Sigmoid colon (tissue), 7 donors: Measurements from ENCODE around the gene CBARP. TPM values are rescaled to one million over a fixed set of nuclear protein-coding genes. Genes with fewer than 3 reads are reported as not detected.

Source experiments
- DNase-seq: peaks from one replicate; pipeline ENCODE4 v3.0.0-alpha.2; 2019
- H3K27ac ChIP-seq, 4 donors: fragments of 200-600 bp; sonication (generic); one replicate each; pipeline ENCODE4 v1.5.1; 2016 to 2019; ENCODE audit warnings: mild to moderate bottlenecking in 1 of 4
- H3K27me3 ChIP-seq, 3 donors: fragments of 200-600 bp; sonication (generic); one replicate each; pipeline ENCODE4 v1.5.1; 2019; ENCODE audit warnings: mild to moderate bottlenecking in 1 of 3
- H3K36me3 ChIP-seq, 4 donors: fragments of 200-600 bp; sonication (generic); one replicate each; pipeline ENCODE4 v1.5.1; 2016 to 2019
- H3K4me1 ChIP-seq, 4 donors: fragments of 200-600 bp; sonication (generic); one replicate each; pipeline ENCODE4 v1.5.1; 2017 to 2019
- H3K4me3 ChIP-seq, 4 donors: fragments of 200-600 bp; sonication (generic); one replicate each; pipeline ENCODE4 v1.5.1; 2017 to 2019; ENCODE audit warnings: mild to moderate bottlenecking in 2 of 4, moderate library complexity in 1 of 4
- H3K9me3 ChIP-seq, 4 donors: fragments of 200-600 bp in 3 of 4; sonication (generic) in 3 of 4; one replicate each; pipeline versions ENCODE4 v1.5.1 to v1.6.1; 2013 to 2019
- EP300 ChIP-seq, 4 donors: sonication (generic); formaldehyde crosslinking; IDR thresholded peaks; one replicate each; pipeline ENCODE4 v1.6.1; 2017; ENCODE audit warnings: antibody characterized with exemption in 4 of 4
- POLR2A ChIP-seq, 2 donors: fragments of 450-650 bp; IDR thresholded peaks; one replicate each; pipeline ENCODE4 v1.6.1; 2016; ENCODE audit warnings: antibody characterized with exemption in 2 of 2, mild to moderate bottlenecking in 2 of 2, moderate library complexity in 2 of 2
- POLR2AphosphoS5 ChIP-seq, 4 donors: sonication (generic); formaldehyde crosslinking; IDR thresholded peaks; one replicate each; pipeline ENCODE4 v1.6.1; 2017; ENCODE audit warnings: antibody characterized with exemption in 4 of 4
- WGBS, 2 donors: extraction: QIAGEN DNeasy Blood & Tissue Kit; methylation state at CpG; one replicate each; pipeline ENCODE4 v1.1.7; 2013; 5-methylcytosine and 5-hydroxymethylcytosine counted together
- intact Hi-C: fragments of 100-400 bp; cut with DNase I; formaldehyde crosslinking; loops from one replicate; pipeline ENCODE4 v1.15.1; 2023
- polyA plus RNA-seq, 3 donors: library from polyadenylated mRNA; stranded (reverse); fragments of 200-250 nt; gene quantifications; one replicate each; pipeline ENCODE4 v1.2.3, GENCODE V29; 2013
- total RNA-seq, 4 donors: library from RNA; depleted of rRNA; stranded (reverse); fragments of >200 nt; gene quantifications; one replicate each; pipeline ENCODE4 v1.1.0, GENCODE V29; 2016
- TF ChIP-seq, protein P1 (sequence below), 4 experiments: fragments of 450-650 bp in 3 of 4; fragments of 200-600 bp in 1 of 4; IDR thresholded peaks; one replicate each; pipeline ENCODE4 v1.5.1; 2016 to 2019; ENCODE audit warnings: antibody characterized with exemption in 4 of 4, mild to moderate bottlenecking in 3 of 4, moderate library complexity in 2 of 4
- donor health status: healthy with polysubstance abuse.
- donor health status: Bipolar disorder and iron deficiency.
- donor health status: healthy.

Gene CBARP
- total and polyA plus RNA-seq, 7 donors, result 0.36 to 0.82 (median 0.59) TPM; not detected in 3

DNA sequence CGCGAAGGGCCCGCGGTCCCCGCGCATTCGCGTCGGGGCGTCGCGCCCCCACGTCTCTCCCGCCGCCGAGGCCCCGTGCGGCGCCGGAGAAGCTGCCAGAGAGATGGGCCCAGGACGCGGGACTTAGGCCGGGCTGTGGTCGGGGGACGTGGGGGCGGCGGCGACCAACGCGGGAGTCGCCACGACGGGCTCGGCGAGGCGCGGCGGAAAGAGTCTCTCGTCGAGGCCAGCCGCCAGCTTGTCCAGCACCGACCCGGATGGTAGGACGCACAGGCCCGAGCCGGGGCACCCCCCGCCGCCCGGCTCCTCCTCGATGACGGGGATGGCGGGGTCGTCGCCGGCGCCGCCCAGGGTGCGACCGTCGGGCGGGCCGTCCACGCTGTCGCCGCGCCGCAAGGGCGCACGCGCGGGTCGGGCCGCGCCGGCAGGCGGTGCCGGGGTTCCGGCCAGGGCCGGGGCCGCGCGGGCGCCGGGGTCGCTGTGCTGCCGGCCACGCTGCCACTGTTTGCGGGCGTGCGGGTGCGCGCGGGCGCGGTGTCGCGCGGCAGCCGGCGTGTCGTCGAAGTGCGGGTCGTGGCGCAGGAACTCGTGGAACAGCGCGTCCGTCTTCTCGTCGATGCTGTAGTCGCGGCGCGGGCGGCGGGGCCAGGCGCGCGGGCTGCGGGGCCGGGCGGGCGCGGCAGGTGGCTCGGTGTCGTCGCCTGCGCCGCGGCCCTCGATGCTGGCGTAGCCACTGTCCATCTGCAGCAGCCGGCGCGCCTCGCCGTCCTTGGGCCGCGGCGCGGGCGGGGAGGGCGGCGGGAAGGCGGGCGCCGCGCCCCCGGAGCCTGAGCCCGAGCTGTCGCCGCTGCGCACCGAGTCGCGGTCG is 8.5 kb downstream of the CBARP start:
- Histone ChIP-seq H3K27ac (no peak overlapping the region), H3K4me1 (peaks cover 0 to 20% (median 15%) of the 10 kb centered on the region in 4 donors), H3K27me3 (no peaks in the 10 kb centered on the region), H3K36me3 (peaks cover 0 to 41% (median 27%) of the 10 kb centered on the region in 4 donors), H3K9me3 (no peaks in the 10 kb centered on the region), H3K4me3 (no peak overlapping the region)
- DNase-seq, result no peak
- TF ChIP-seq POLR2AphosphoS5 (IDR thresholded peaks at IDR 0.05), result no peak
- TF ChIP-seq EP300 (IDR thresholded peaks at IDR 0.05), result no peak
- intact Hi-C loops, result no loop called here
- 94 to 96% methylated on average over 158 of the region's 158 CpGs for WGBS, 2 donors

DNA sequence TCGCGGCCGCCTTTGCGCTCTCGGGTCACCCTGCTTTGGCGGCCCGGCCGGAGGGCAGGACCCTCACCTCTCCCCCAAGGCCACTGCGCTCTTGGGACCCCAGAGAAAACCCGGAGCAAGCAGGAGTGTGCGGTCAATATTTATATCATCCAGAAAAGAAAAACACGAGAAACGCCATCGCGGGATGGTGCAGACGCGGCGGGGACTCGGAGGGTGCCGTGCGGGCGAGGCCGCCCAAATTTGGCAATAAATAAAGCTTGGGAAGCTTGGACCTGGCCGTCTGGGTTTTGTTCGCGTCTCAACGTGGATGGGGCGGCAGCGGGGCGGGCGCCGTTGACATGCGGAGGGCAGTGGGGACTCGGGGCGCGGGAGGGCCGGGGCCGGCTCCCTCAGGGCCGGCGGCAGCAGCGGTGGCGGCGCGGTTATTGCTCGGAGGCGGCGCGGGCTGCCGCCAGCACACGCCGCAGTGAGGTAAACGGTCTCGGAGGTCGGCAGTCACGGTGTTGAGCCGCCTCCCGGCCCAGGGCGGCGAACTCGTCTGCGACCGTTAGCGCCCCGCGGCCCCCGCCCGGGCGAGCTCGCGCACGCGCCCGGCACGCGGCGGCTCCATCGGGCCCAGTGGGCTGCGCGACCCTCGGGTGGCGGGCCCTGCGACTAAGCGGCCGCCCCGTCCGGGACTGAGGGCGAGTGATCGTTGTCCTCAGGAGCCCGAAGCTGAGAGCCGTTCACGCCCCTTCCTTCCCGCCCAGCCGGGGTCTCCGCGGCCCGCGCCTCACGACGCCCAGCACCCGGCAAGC is 9.4 kb downstream of the CBARP start:
- H3K4me3 ChIP-seq, result no peak overlapping the region
- TF ChIP-seq EP300 (IDR thresholded peaks at IDR 0.05), result no peak
- TF ChIP-seq POLR2A (IDR thresholded peaks at IDR 0.05), result no peak
- TF ChIP-seq POLR2AphosphoS5 (IDR thresholded peaks at IDR 0.05), result no peak
- TF ChIP-seq, protein P1, sequence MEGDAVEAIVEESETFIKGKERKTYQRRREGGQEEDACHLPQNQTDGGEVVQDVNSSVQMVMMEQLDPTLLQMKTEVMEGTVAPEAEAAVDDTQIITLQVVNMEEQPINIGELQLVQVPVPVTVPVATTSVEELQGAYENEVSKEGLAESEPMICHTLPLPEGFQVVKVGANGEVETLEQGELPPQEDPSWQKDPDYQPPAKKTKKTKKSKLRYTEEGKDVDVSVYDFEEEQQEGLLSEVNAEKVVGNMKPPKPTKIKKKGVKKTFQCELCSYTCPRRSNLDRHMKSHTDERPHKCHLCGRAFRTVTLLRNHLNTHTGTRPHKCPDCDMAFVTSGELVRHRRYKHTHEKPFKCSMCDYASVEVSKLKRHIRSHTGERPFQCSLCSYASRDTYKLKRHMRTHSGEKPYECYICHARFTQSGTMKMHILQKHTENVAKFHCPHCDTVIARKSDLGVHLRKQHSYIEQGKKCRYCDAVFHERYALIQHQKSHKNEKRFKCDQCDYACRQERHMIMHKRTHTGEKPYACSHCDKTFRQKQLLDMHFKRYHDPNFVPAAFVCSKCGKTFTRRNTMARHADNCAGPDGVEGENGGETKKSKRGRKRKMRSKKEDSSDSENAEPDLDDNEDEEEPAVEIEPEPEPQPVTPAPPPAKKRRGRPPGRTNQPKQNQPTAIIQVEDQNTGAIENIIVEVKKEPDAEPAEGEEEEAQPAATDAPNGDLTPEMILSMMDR (IDR thresholded peaks at IDR 0.05), result no peak
- peaks cover 0 to 25% (median 16%) of the 10 kb centered on the region in 4 donors for H3K4me1 ChIP-seq
- no peaks in the 10 kb centered on the region for H3K9me3 ChIP-seq
- DNase-seq, result no peak
- peaks cover under 1 to 51% (median 34%) of the 10 kb centered on the region in 4 donors for H3K36me3 ChIP-seq
- H3K27ac ChIP-seq, result no peak overlapping the region
- H3K27me3 ChIP-seq, result no peaks in the 10 kb centered on the region
- intact Hi-C loops, result no loop called here
- WGBS, 2 donors, result 97% methylated on average over 100 of the region's 100 CpGs

DNA sequence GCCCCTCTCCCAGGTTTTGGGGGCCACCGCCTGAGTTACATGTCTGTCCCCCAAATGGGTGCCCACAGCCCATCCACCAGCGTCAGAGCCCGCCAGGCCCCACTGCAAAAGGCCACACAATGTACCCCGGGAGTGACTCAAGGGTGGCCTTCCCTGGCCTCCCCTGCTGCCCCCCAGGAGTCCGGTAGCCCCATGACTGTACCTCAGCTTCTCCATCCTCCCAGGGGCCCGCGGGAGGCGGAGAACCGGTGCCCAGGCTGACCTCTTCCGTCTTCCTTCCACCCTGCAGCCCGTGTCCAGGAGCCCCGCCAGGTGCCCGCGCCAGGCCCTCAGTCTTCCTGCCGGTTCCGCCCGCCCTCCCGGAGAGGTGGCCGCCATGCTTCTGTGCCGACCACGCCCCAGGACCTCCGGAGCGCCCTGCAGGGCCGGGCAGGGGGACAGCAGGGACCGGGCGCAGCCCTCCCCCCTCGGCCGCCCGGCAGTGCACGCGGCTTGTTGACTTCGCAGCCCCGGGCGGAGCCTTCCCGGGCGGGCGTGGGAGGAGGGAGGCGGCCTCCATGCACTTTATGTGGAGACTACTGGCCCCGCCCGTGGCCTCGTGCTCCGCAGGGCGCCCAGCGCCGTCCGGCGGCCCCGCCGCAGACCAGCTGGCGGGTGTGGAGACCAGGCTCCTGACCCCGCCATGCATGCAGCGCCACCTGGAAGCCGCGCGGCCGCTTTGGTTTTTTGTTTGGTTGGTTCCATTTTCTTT is 10.3 kb downstream of the CBARP start:
- Histone ChIP-seq H3K27me3 (no peaks in the 10 kb centered on the region), H3K27ac (no peak overlapping the region), H3K4me1 (peaks cover 0 to 25% (median 15%) of the 10 kb centered on the region in 4 donors), H3K9me3 (no peaks in the 10 kb centered on the region), H3K36me3 (peaks cover 10 to 60% (median 39%) of the 10 kb centered on the region in 4 donors), H3K4me3 (no peak overlapping the region)
- DNase-seq, result no peak
- intact Hi-C loops, result no loop called here
- no peak for TF ChIP-seq EP300 (IDR thresholded peaks at IDR 0.05)
- TF ChIP-seq, protein P1 (IDR thresholded peaks at IDR 0.05), result no peak
- 73 to 91% methylated on average over 56 of the region's 56 CpGs for WGBS, 2 donors

DNA sequence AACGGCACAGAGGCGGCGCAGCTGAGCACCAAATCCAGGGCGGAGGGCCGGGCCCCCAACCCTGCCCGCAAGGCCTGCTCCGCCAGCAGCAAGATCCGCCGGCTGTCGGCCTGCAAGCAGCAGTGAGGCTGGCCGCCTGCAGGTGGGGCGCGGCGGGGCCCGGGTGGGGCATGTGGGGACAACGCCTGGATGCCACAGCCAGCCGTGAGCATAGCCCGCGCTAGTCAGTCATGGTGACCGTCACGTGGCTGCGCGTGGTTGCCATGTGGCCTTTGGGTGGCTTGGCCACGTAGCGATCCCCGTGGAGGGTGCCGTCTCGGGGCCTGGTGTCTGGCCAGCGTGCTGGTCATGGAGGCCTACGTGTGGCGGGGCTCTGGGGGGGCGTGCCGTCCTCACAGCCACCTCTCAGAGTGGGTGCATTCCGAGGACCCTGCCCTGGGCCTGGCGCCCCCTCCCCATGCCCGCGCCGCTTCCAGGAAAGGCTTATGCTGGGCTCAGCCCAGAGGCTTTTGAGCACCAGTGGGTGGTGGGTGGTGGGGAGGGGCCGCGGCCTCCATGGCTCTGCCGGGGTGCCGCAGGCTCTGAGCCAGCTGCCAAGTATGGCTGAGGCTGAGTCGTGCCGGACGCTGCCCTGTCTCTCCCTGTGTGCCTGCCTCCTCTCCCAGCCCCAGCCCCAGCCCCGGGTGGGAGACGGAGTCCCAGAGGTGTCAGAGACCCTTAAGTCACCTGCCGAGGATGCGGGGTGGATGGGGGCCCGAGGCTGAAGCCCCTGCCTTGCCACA is 11.1 kb downstream of the CBARP start:
- Histone ChIP-seq H3K4me1 (peaks cover 0 to 23% (median 16%) of the 10 kb centered on the region in 4 donors), H3K36me3 (peaks cover 13 to 67% (median 43%) of the 10 kb centered on the region in 4 donors), H3K4me3 (no peak overlapping the region), H3K27ac (no peak overlapping the region), H3K27me3 (no peaks in the 10 kb centered on the region), H3K9me3 (no peaks in the 10 kb centered on the region)
- no peak for DNase-seq
- WGBS, 2 donors, result 91 to 94% methylated on average over 50 of the region's 50 CpGs
- no peak for TF ChIP-seq POLR2AphosphoS5 (IDR thresholded peaks at IDR 0.05)
- no peak for TF ChIP-seq EP300 (IDR thresholded peaks at IDR 0.05)
- TF ChIP-seq, protein P1 (IDR thresholded peaks at IDR 0.05), result no peak
- no peak for TF ChIP-seq POLR2A (IDR thresholded peaks at IDR 0.05)
- intact Hi-C loops, result no loop called here
